Transverse colon (tissue), 4 donors: ENCODE data around the gene TPPP2. TPM values are rescaled to one million over a fixed set of nuclear protein-coding genes. Genes with fewer than 3 reads are reported as not detected.

Experiments used
- DNase-seq: peaks from one replicate; pipeline ENCODE4 v3.0.0-alpha.2; 2019
- H3K27ac ChIP-seq, 4 donors: fragments of 200-600 bp; sonication (generic); 2 replicates each; pipeline ENCODE4 v1.5.1; 2016 to 2018; ENCODE audit warnings: inconsistent platforms in 4 of 4
- H3K27me3 ChIP-seq: fragments of 200-600 bp; sonication (generic); 2 replicates; pipeline ENCODE4 v1.5.1; 2017; ENCODE audit warnings: inconsistent platforms
- H3K36me3 ChIP-seq, 4 donors: fragments of 200-600 bp; sonication (generic); 2 replicates each; pipeline ENCODE4 v1.5.1; 2017 to 2019; ENCODE audit warnings: inconsistent platforms in 4 of 4
- H3K4me1 ChIP-seq, 4 donors: fragments of 200-600 bp; sonication (generic); 2 replicates each; pipeline ENCODE4 v1.5.1; 2017 to 2020; ENCODE audit warnings: inconsistent platforms in 4 of 4
- H3K4me3 ChIP-seq, 4 donors: fragments of 200-600 bp; sonication (generic); 1 replicate in 1 of 4; 2 replicates in 3 of 4; pipeline versions ENCODE4 v1.5.1 to v1.6.1; 2017 to 2019; ENCODE audit warnings: inconsistent platforms in 4 of 4
- H3K9me3 ChIP-seq, 2 donors: fragments of 200-600 bp; sonication (generic); 2 replicates each; pipeline ENCODE4 v1.5.1; 2017 to 2019; ENCODE audit warnings: inconsistent platforms in 2 of 2
- CTCF ChIP-seq, 5 experiments: fragments of 200-600 bp in 3 of 5; fragments of 450-650 bp in 2 of 5; sonication (generic) in 3 of 5; IDR thresholded peaks; 1 replicate in 2 of 5; 2 replicates in 3 of 5; pipeline ENCODE4 v1.5.1; 2016 to 2017; ENCODE audit warnings: antibody characterized with exemption in 5 of 5, inconsistent platforms in 3 of 5, mild to moderate bottlenecking in 2 of 5, moderate library complexity in 1 of 5
- EP300 ChIP-seq: sonication (generic); formaldehyde crosslinking; IDR thresholded peaks from one replicate; pipeline ENCODE4 v1.6.1; 2017; ENCODE audit warnings: antibody characterized with exemption, low read depth
- POLR2A ChIP-seq: fragments of 450-650 bp; IDR thresholded peaks from one replicate; pipeline ENCODE4 v1.6.1; 2016; ENCODE audit warnings: antibody characterized with exemption, mild to moderate bottlenecking, moderate library complexity
- POLR2AphosphoS5 ChIP-seq, 3 donors: sonication (generic); formaldehyde crosslinking; IDR thresholded peaks; one replicate each; pipeline ENCODE4 v1.6.1; 2016; ENCODE audit warnings: antibody characterized with exemption in 3 of 3
- WGBS, 2 donors: methylation state at CpG; one replicate each; pipeline ENCODE4 v1.1.5; 2018; ENCODE audit warnings: low coverage in 1 of 2; 5-methylcytosine and 5-hydroxymethylcytosine counted together
- in situ Hi-C, 4 donors: fragments of 200-750 bp; cut with MboI; loops; one replicate each; pipeline versions ENCODE4 v1.15.0 to v1.15.1; 2017; ENCODE audit warnings: low sequenced_read_pairs in 3 of 4, low pct_ligation_motif_present in 1 of 4, low pct_unique_long_range_greater_than_20kb in 1 of 4
- intact Hi-C: fragments of 100-400 bp; cut with DNase I; formaldehyde crosslinking; loops from one replicate; pipeline ENCODE4 v1.15.1; 2023; ENCODE audit warnings: low total_unique reads
- total RNA-seq, 4 donors: library from RNA; depleted of rRNA; stranded (reverse); fragments of >200 nt; gene quantifications; one replicate each; pipeline ENCODE4 v1.1.0, GENCODE V29; 2016

Gene TPPP2
- total RNA-seq, 4 donors from 2014 or later, result not detected

- H3K9me3 ChIP-seq, result no peaks in the 10 kb centered on the region
- intact Hi-C loops (loop anchor here (5.0 kb wide), 1 partner anchor 96 kb away; no protein-coding TSS in a partner anchor), in situ Hi-C loops (loop anchor here in 2 of 4 donors (10.0 kb wide), 1 partner anchor 74 kb away; no protein-coding TSS in a partner anchor)
- H3K4me1 ChIP-seq, result peaks cover 0 to 34% (median 10%) of the 10 kb centered on the region in 4 donors
- 48 to 78% methylated on average over 1 of the region's 1 CpG for WGBS, 2 donors
- TF ChIP-seq POLR2AphosphoS5 (IDR thresholded peaks at IDR 0.05), result no peak
- TF ChIP-seq EP300, result no peak
- TF ChIP-seq CTCF (IDR thresholded peaks at IDR 0.05), result no peak
- TF ChIP-seq POLR2A, result no peak
- H3K4me3 ChIP-seq, result no peak overlapping the region
- no peak overlapping the region for H3K27ac ChIP-seq
- no peak for DNase-seq
- no peaks in the 10 kb centered on the region for H3K27me3 ChIP-seq
- no peaks in the 10 kb centered on the region for H3K36me3 ChIP-seq
These were observed 18.9 kb upstream of the TPPP2 start for GRCh38 chr14:21011136-21011535.

DNA sequence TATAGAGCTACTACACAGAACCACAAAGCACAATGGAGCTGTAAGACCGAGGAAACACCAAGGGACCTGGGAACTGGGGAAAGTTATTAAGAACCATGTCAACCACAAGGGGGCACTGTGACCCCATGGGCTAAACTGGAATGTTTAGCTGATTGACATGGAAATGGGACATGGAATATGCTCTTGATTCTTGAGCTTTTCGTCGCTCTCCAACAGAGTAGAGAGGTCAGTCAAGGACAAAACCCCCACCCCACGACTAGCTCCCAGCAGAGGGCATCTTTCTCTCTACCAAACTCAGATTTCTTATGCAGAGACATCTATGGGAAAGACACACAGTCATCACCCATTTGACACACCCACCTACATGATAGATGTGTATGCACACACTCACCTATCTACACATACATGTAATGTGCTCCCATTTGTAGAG lies 15.2 kb upstream of the TPPP2 start:
- TF ChIP-seq POLR2A, result no peak
- TF ChIP-seq POLR2AphosphoS5 (IDR thresholded peaks at IDR 0.05), result peak in 1 of 3 donors; percentile 43
- TF ChIP-seq EP300, result no peak
- peak; percentile 90 to 96 (median 94) for TF ChIP-seq CTCF (IDR thresholded peaks at IDR 0.05)
- Histone ChIP-seq H3K4me1 (peaks cover 0 to 9% (median 1%) of the 10 kb centered on the region in 4 donors), H3K27me3 (no peaks in the 10 kb centered on the region), H3K9me3 (no peaks in the 10 kb centered on the region), H3K4me3 (no peak overlapping the region), H3K27ac (no peak overlapping the region), H3K36me3 (peaks cover 0 to 16% (median 0%) of the 10 kb centered on the region in 4 donors)
- 0% methylated on average over 1 to 4 of the region's 4 CpGs for WGBS, 2 donors
- in situ Hi-C loops (loop anchor here in 2 of 4 donors (10.0 kb wide), 1 partner anchor 70 kb away; no protein-coding TSS in a partner anchor), intact Hi-C loops (loop anchor here (2.0 to 5.0 kb wide), 2 partner anchors 26 to 93 kb away; no protein-coding TSS in a partner anchor)
- peak; percentile 92 for DNase-seq

- DNase-seq, result no peak
- intact Hi-C loops, result loop anchor here (2.0 kb wide), 1 partner anchor 25 kb away; no protein-coding TSS in a partner anchor
- in situ Hi-C loops, result loop anchor here in 2 of 4 donors (10.0 kb wide), 1 partner anchor 69 kb away; no protein-coding TSS in a partner anchor
- TF ChIP-seq CTCF (IDR thresholded peaks at IDR 0.05) (no peak), POLR2A (peak; percentile 27)
- Histone ChIP-seq H3K27me3 (no peaks in the 10 kb centered on the region), H3K4me3 (no peak overlapping the region), H3K9me3 (no peaks in the 10 kb centered on the region), H3K36me3 (peaks cover 0 to 18% (median 3%) of the 10 kb centered on the region in 4 donors), H3K27ac (no peak overlapping the region), H3K4me1 (peaks cover 0 to 8% (median 1%) of the 10 kb centered on the region in 4 donors)
- WGBS, 2 donors, result 72 to 93% methylated on average over 3 to 6 of the region's 6 CpGs
These were observed 14.7 kb upstream of the TPPP2 start for GRCh38 chr14:21015312-21015711.

GRCh38 chr14:21016413-21017190 lies 13.4 kb upstream of the TPPP2 start:
- intact Hi-C loops (no loop called here), in situ Hi-C loops (loop anchor here in 2 of 4 donors (10.0 kb wide), 1 partner anchor 68 kb away; no protein-coding TSS in a partner anchor)
- Histone ChIP-seq H3K4me3 (no peak overlapping the region), H3K27me3 (no peaks in the 10 kb centered on the region), H3K36me3 (peaks cover 0 to 23% (median 3%) of the 10 kb centered on the region in 4 donors), H3K4me1 (peaks cover 0 to 8% (median 1%) of the 10 kb centered on the region in 4 donors), H3K27ac (no peak overlapping the region), H3K9me3 (no peaks in the 10 kb centered on the region)
- 55 to 72% methylated on average over 2 to 9 of the region's 9 CpGs for WGBS, 2 donors
- TF ChIP-seq POLR2A (no peak), CTCF (IDR thresholded peaks at IDR 0.05) (no peak), POLR2AphosphoS5 (IDR thresholded peaks at IDR 0.05) (no peak), EP300 (no peak)
- DNase-seq, result no peak
